Activated CD4-positive, alpha-beta memory T cell treated with anti-CD3 and anti-CD28 coated beads for 36 hours (primary cell): ENCODE results near the gene GFPT1. TPM values are rescaled to one million over a fixed set of nuclear protein-coding genes. Genes with fewer than 3 reads are reported as not detected.
A peak's percentile ranks its signal among the peaks of the same experiment; 100 is the strongest.

Experiments
- CTCF ChIA-PET: fragments of 350-600 bp; sonication (Branson Sonifier 250); formaldehyde crosslinking; loops from one replicate; lab custom pipeline; 2021; ENCODE audit warnings: antibody characterized with exemption, inconsistent platforms; lab: Charles Lee
- POLR2A ChIA-PET: fragments of 350-600 bp; sonication (Branson Sonifier 250); formaldehyde crosslinking; loops from one replicate; lab custom pipeline; 2021; ENCODE audit warnings: antibody characterized with exemption; lab: Charles Lee
- DNase-seq: peaks from one replicate; pipeline ENCODE4 v3.0.0-alpha.2; 2020
- H3K27ac Mint-ChIP-seq: one replicate; pipeline ENCODE4 v1.8.0; 2021; ENCODE audit warnings: mixed read lengths
- H3K27me3 Mint-ChIP-seq: one replicate; pipeline ENCODE4 v1.8.0; 2021; ENCODE audit warnings: mixed read lengths
- H3K36me3 Mint-ChIP-seq: one replicate; pipeline ENCODE4 v1.8.0; 2021; ENCODE audit warnings: mixed read lengths
- H3K4me1 Mint-ChIP-seq: one replicate; pipeline ENCODE4 v1.8.0; 2021; ENCODE audit warnings: low read depth, mixed read lengths
- H3K4me3 Mint-ChIP-seq: one replicate; pipeline ENCODE4 v1.8.0; 2021; ENCODE audit warnings: mild to moderate bottlenecking, mixed read lengths
- H3K9me3 Mint-ChIP-seq: one replicate; pipeline ENCODE4 v1.8.0; 2021; ENCODE audit warnings: mixed read lengths
- intact Hi-C: fragments of 100-400 bp; cut with micrococcal nuclease; formaldehyde crosslinking; loops from one replicate; pipeline ENCODE4 v1.15.1; 2023
- total RNA-seq, 2 experiments: library from RNA; stranded (reverse); gene quantifications; one replicate each; pipeline ENCODE4 v1.2.3, GENCODE V29; 2021

The GFPT1 gene
- total RNA-seq, 2 experiments from 2014 or later = 39.8 to 43.6 TPM

- H3K4me1 Mint-ChIP-seq = no peaks in the 10 kb centered on the region
- no peaks in the 10 kb centered on the region for H3K27me3 Mint-ChIP-seq
- ChIA-PET POLR2A (no interaction called here), CTCF (interaction anchor here (1.0 kb wide), 1 partner anchor 9 kb away, joined by 3 read pairs; no protein-coding TSS in a partner anchor)
- H3K9me3 Mint-ChIP-seq = peaks cover 23% of the 10 kb centered on the region
- H3K4me3 Mint-ChIP-seq = no peak overlapping the region
- intact Hi-C loops = no loop called here
- H3K27ac Mint-ChIP-seq = no peak overlapping the region
- DNase-seq = no peak
- peaks cover 35% of the 10 kb centered on the region for H3K36me3 Mint-ChIP-seq
These were observed 71.8 kb downstream of the GFPT1 start for GRCh38 chr2:69315160-69315761.

DNA sequence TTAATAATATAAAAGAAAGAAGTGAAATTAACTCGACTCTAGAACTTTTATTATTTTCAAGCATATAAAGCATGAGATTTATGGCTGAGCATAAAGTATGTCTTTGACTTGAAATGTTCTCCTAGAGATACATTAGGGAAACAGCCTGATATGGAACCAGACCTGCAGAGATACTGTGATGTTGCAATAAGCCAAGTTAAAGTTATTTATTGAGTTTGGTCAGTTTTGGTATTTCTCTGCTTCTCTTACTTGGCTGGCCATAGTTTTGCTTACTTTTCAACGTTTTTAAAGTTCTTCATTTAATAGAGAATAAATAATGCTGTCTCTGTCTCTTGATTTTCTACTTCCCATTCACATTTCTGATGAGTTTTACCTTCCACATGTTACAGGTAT lies 76.0 kb downstream of the GFPT1 start:
- H3K27me3 Mint-ChIP-seq = peaks cover 5% of the 10 kb centered on the region
- peaks cover 17% of the 10 kb centered on the region for H3K4me1 Mint-ChIP-seq
- peaks cover 6% of the 10 kb centered on the region for H3K9me3 Mint-ChIP-seq
- ChIA-PET CTCF (no interaction called here), POLR2A (no interaction called here)
- intact Hi-C loops = no loop called here
- peaks cover 6% of the 10 kb centered on the region for H3K36me3 Mint-ChIP-seq
- no peak overlapping the region for H3K4me3 Mint-ChIP-seq
- DNase-seq = no peak
- H3K27ac Mint-ChIP-seq = no peak overlapping the region

- Mint-ChIP-seq H3K4me1 (peaks cover 19% of the 10 kb centered on the region), H3K27ac (no peak overlapping the region), H3K9me3 (peaks cover 6% of the 10 kb centered on the region), H3K36me3 (peaks cover 5% of the 10 kb centered on the region), H3K27me3 (peaks cover 11% of the 10 kb centered on the region), H3K4me3 (no peak overlapping the region)
- intact Hi-C loops = no loop called here
- DNase-seq = no peak
- ChIA-PET CTCF (no interaction called here), POLR2A (no interaction called here)
These were observed 76.7 kb downstream of the GFPT1 start for GRCh38 chr2:69310111-69311023.

- Mint-ChIP-seq H3K4me1 (peaks cover 19% of the 10 kb centered on the region), H3K36me3 (peaks cover 5% of the 10 kb centered on the region), H3K9me3 (peaks cover 6% of the 10 kb centered on the region), H3K27me3 (peaks cover 17% of the 10 kb centered on the region), H3K27ac (no peak overlapping the region), H3K4me3 (no peak overlapping the region)
- ChIA-PET CTCF (interaction anchor here (1.1 to 4.0 kb wide), 3 partner anchors 282 to 366 kb away, joined by 7 to 23 read pairs (median 22); partner anchors contain the start of gene ANTXR1), POLR2A (no interaction called here)
- no peak for DNase-seq
- intact Hi-C loops = loop anchor here (5.0 to 10.0 kb wide), 2 partner anchors 145 to 297 kb away; partner anchors contain the start of gene ANTXR1
These were observed 77.5 kb downstream of the GFPT1 start for GRCh38 chr2:69309351-69310110.

- ChIA-PET POLR2A (no interaction called here), CTCF (interaction anchor here (1.0 to 4.0 kb wide), 6 partner anchors 9 to 365 kb away, joined by 3 to 23 read pairs (median 10); partner anchors contain the start of gene ANTXR1)
- H3K4me1 Mint-ChIP-seq = peaks cover 19% of the 10 kb centered on the region
- DNase-seq = no peak
- intact Hi-C loops = loop anchor here (5.0 to 10.0 kb wide), 2 partner anchors 144 to 296 kb away; partner anchors contain the start of gene ANTXR1
- peaks cover 12% of the 10 kb centered on the region for H3K9me3 Mint-ChIP-seq
- no peak overlapping the region for H3K27ac Mint-ChIP-seq
- H3K4me3 Mint-ChIP-seq = no peak overlapping the region
- H3K27me3 Mint-ChIP-seq = peaks cover 25% of the 10 kb centered on the region
- H3K36me3 Mint-ChIP-seq = peaks cover 4% of the 10 kb centered on the region
These were observed 78.7 kb downstream of the GFPT1 start for GRCh38 chr2:69308338-69308737.

DNA sequence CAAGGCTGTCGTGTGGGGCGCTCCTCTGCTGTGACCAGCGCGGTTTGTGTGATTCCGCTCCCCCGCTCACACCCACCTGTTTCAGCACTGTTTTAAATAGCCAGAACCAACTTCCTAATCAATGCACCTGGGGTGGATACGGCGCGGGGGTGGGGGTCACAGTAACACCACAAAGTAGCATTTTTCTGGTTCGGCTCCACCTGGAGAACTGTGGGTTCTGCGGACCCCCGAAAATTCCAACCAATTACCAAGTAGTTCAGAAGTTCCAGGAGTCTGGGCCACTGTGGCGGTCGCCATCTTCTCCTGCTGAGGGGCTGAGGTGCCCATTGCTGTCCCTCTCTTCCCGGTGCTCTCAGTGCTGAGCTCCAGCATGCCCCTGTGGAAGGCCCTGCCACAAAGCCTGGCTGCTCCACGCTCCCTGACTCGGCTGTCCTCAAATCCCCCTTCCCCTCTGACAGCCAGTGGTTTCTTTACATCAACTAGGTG lies 79.4 kb downstream of the GFPT1 start:
- Mint-ChIP-seq H3K27me3 (peaks cover 28% of the 10 kb centered on the region), H3K27ac (no peak overlapping the region), H3K9me3 (peaks cover 8% of the 10 kb centered on the region), H3K4me1 (peaks cover 19% of the 10 kb centered on the region), H3K36me3 (no peaks in the 10 kb centered on the region), H3K4me3 (peak overlapping the region; percentile 66)
- ChIA-PET CTCF (interaction anchor here (0.6 to 4.0 kb wide), 13 partner anchors 10 to 882 kb away, joined by 3 to 23 read pairs (median 4); no protein-coding TSS in a partner anchor), POLR2A (no interaction called here)
- DNase-seq = no peak
- intact Hi-C loops = loop anchor here (1.0 to 10.0 kb wide), 4 partner anchors 143 to 364 kb away; partner anchors contain the start of gene ANTXR1

DNA sequence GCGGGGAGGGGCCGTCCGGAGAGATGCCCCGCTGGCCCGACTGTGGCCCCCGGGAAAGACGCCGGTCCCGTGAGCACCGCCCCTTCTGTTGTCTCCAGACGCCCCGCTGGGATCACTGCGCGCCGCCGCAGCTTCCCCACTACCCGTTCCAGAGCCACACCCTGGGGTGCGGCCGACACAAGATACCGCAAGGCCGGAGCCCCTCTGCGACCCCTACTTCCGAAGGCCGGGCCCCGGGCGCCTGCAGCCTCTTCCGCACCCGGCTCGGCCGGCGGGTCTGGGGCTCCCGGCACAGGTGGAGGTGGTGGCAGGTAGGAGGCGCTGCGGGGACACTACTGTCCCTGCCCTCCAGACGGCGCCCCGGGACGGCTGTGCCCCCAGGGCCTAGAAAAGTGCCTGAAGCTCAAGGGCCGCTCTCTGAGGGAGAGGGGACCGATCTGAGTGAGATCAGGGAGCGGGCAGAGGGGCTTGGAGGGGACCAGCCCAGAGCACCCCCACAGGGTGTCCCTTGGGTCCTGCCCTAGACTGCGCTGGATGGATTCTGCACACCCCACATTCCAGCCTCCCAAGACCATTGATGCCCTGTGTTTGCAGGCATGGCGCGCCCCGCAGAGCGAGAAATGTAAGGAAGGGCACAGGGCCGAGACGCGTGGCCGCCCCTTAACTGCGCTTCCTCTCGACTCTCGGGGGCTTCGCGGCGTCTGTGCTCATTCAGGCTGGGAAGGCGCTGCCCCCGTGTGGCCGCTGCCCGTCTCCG lies 80.0 kb downstream of the GFPT1 start:
- peak; percentile 77 for DNase-seq
- peak overlapping the region; percentile 66 for H3K4me3 Mint-ChIP-seq
- CTCF ChIA-PET = interaction anchor here (0.5 to 4.0 kb wide), 23 partner anchors 9 to 882 kb away, joined by 3 to 23 read pairs (median 4); no protein-coding TSS in a partner anchor
- intact Hi-C loops = loop anchor here (1.0 to 10.0 kb wide), 4 partner anchors 142 to 364 kb away; partner anchors contain the start of gene ANTXR1
- POLR2A ChIA-PET = no interaction called here
- H3K27me3 Mint-ChIP-seq = peaks cover 31% of the 10 kb centered on the region
- H3K27ac Mint-ChIP-seq = no peak overlapping the region
- H3K4me1 Mint-ChIP-seq = peaks cover 19% of the 10 kb centered on the region
- H3K36me3 Mint-ChIP-seq = no peaks in the 10 kb centered on the region
- peaks cover 8% of the 10 kb centered on the region for H3K9me3 Mint-ChIP-seq

GRCh38 chr2:69306393-69306821 lies 80.6 kb downstream of the GFPT1 start:
- Mint-ChIP-seq H3K27ac (no peak overlapping the region), H3K9me3 (peaks cover 8% of the 10 kb centered on the region), H3K36me3 (no peaks in the 10 kb centered on the region), H3K27me3 (peaks cover 32% of the 10 kb centered on the region), H3K4me1 (peaks cover 19% of the 10 kb centered on the region), H3K4me3 (peak overlapping the region; percentile 66)
- DNase-seq = no peak
- intact Hi-C loops = loop anchor here (5.0 to 10.0 kb wide), 2 partner anchors 142 to 294 kb away; partner anchors contain the start of gene ANTXR1
- ChIA-PET CTCF (interaction anchor here (0.5 to 4.0 kb wide), 24 partner anchors 10 to 843 kb away, joined by 3 to 23 read pairs (median 4); partner anchors contain the start of gene ANTXR1), POLR2A (no interaction called here)

- Mint-ChIP-seq H3K27me3 (peaks cover 34% of the 10 kb centered on the region), H3K36me3 (no peaks in the 10 kb centered on the region), H3K4me3 (peak overlapping the region; percentile 66), H3K9me3 (peaks cover 8% of the 10 kb centered on the region), H3K27ac (no peak overlapping the region), H3K4me1 (peaks cover 19% of the 10 kb centered on the region)
- intact Hi-C loops = loop anchor here (5.0 to 10.0 kb wide), 2 partner anchors 141 to 294 kb away; partner anchors contain the start of gene ANTXR1
- CTCF ChIA-PET = interaction anchor here (0.5 to 4.0 kb wide), 18 partner anchors 10 to 842 kb away, joined by 3 to 23 read pairs (median 4); partner anchors contain the start of gene ANTXR1
- no peak for DNase-seq
- POLR2A ChIA-PET = no interaction called here
These were observed 81.2 kb downstream of the GFPT1 start for GRCh38 chr2:69305712-69306392.

DNA sequence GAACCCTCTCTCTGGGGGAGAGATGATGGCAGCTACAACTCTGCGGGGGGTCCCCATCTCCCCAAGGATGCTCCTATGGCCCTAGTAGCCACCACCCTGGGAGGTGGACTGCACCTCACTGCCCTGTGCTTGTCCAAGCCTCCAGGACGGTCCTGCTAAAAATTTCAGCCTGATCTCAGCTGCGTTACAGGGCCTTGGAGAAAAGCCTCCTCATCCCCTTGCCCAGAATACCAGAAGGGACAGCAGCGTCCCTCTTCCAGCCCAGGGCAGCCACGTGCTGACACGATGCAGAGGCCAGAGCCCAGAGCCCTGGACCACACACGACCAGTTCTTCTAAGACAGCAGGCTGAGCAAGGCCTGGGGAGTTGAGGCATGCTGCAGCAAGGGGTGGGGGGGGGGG lies 81.9 kb downstream of the GFPT1 start:
- Mint-ChIP-seq H3K27me3 (peaks cover 36% of the 10 kb centered on the region), H3K9me3 (peaks cover 8% of the 10 kb centered on the region), H3K36me3 (no peaks in the 10 kb centered on the region), H3K4me1 (peaks cover 19% of the 10 kb centered on the region), H3K27ac (no peak overlapping the region), H3K4me3 (no peak overlapping the region)
- ChIA-PET POLR2A (no interaction called here), CTCF (interaction anchor here (1.2 to 4.0 kb wide), 6 partner anchors 10 to 294 kb away, joined by 3 to 23 read pairs (median 4); partner anchors contain the start of gene ANTXR1)
- DNase-seq = no peak
- intact Hi-C loops = loop anchor here (5.0 to 10.0 kb wide), 2 partner anchors 140 to 293 kb away; partner anchors contain the start of gene ANTXR1
